NT2/D1 (cell line): Measurements from ENCODE around the gene TACSTD2.
A peak's percentile ranks its signal among the peaks of the same experiment; 100 is the strongest.
"Not testable (repeated sequence)": the region's sequence is repeated elsewhere in the genome, so short reads cannot be mapped to it uniquely, and the experiment has no call there.

ENCODE experiments used
- DNase-seq: peaks from one replicate; pipeline ENCODE4 v3.0.0-alpha.2; 2011; ENCODE audit warnings: low read depth, low spot score
- H3K27me3 ChIP-seq: 2 replicates; pipeline ENCODE4 v1.6.0; 2011; ENCODE audit warnings: mild to moderate bottlenecking; ENCODE audit not compliant: insufficient read length, insufficient read depth
- H3K36me3 ChIP-seq: 2 replicates; pipeline ENCODE4 v1.6.1; 2011; ENCODE audit warnings: mild to moderate bottlenecking, low read length, mixed read lengths; ENCODE audit not compliant: insufficient read depth, insufficient read length
- H3K4me1 ChIP-seq: 2 replicates; pipeline ENCODE4 v1.5.1; 2011; ENCODE audit not compliant: insufficient read depth, insufficient read length
- H3K4me3 ChIP-seq: 2 replicates; pipeline ENCODE4 v1.5.1; 2011; ENCODE audit warnings: low read depth; ENCODE audit not compliant: insufficient read length
- H3K9ac ChIP-seq: 2 replicates; pipeline ENCODE4 v1.6.0; 2011; ENCODE audit warnings: low read depth; ENCODE audit not compliant: insufficient read length
- H3K9me3 ChIP-seq: 2 replicates; pipeline ENCODE4 v1.5.1; 2011; ENCODE audit warnings: mild to moderate bottlenecking, low read length; ENCODE audit not compliant: insufficient read depth
- SUZ12 ChIP-seq: IDR thresholded peaks from 2 replicates; pipeline ENCODE4 v1.6.1; 2011; ENCODE audit not compliant: insufficient read length, insufficient read depth; ENCODE audit errors: extremely low read depth
- YY1 ChIP-seq: IDR thresholded peaks from 2 replicates; pipeline ENCODE4 v1.6.1; 2011; ENCODE audit not compliant: insufficient read length, insufficient read depth
- ZNF274 ChIP-seq: IDR thresholded peaks from 2 replicates; pipeline ENCODE4 v1.6.1; 2011; ENCODE audit warnings: mild to moderate bottlenecking, low read depth, low read length

Gene TACSTD2

DNA sequence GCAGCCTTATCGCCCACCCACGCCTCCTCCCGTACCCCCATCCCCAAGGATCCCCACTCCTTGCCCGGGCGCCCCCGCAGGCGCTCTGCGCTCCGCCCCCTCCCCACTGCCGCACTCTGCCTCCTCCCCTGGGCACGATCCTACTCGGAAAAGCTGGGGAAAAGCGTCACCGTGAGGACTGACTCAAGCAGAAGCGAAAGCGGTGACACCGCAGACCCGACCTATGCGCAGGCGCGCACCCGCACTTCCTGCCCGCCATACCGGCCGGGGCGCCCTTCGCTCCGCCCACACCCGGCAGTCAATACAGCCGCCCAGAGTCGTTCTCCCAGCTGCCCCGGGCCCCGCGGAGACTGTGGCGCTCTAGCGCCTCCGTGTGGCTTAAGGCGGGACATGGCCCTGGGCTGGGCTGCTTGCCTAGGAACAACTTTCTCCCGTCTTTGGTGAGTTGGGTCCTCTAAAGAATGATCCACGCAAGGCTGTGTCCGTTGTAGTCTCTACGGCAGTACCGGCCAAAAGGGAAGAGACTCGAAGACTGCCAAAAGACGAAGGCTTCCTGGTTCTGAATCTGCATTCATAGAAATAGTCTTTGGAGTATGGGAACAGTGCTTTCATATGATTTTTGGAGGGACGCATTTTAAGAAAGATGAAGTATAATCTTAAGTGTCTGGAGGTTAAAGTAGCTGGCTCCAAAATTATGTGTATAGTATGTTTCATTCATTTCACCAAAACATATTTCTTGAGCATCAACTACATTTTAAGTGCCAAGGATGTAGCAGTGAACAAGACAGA, 30.3 kb downstream of the TACSTD2 start, which contains the start of gene OMA1:
Gene OMA1 (minus strand): TSS at position 207 of the 789 bp plus-strand sequence. CDS start 7,432 bp downstream, outside the sequence.
- Histone ChIP-seq H3K36me3 (no peaks in the 10 kb centered on the region), H3K4me3 (peak within 1 kb of the TSS; percentile 73), H3K9me3 (no peaks in the 10 kb centered on the region), H3K4me1 (no peaks in the 10 kb centered on the region), H3K9ac (peak within 1 kb of the TSS; percentile 86), H3K27me3 (no peaks in the 10 kb centered on the region)
- DNase-seq = peak; percentile 99
- no peak for TF ChIP-seq ZNF274
- TF ChIP-seq SUZ12 = no peak
- peak; percentile 56 for TF ChIP-seq YY1

DNA sequence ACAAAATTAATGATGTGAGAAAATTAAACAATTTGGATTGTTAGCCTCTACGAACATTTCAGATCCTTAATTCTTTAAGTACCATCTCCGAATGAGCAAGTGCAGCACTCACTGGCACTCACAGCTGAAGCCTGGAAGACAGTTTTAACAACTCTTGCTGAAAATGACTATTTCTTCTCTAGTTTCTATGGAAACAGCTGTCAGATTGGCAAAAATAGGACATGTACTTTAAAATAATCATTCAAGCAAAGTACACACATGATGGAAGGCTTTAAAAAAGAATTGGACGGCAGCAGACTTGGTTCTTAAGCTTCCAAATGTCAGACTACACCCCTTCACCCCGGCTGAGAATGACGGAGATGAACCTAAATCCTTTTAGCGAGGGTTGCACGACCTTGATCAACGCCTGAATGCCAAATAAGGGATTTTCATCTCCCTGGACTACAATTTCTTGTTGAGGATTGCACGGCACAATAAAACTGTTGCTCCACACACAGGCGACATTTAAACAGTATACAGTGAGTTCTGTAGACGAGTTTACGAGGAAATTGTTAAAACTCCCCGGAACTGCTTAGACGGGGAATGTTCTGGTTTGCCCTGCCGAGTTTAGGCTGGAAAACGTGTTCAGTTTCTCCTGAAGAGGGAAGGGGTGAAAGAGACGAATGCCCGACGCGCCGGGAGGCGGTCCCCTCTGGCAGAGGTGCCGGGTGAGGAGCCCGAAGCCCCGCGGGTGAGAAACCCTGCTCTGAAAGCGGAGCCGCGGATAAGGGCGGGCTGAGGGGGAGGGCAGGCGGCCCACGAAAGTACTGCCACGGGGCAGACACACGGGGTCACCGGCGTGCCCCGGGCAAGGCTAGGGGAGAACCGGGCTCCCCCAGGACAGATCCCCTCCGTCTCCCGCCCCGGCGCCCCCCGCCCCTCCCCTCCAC, 31.2 kb downstream of the TACSTD2 start:
- Histone ChIP-seq H3K4me3 (peak overlapping the region; percentile 73), H3K4me1 (no peaks in the 10 kb centered on the region)
- DNase-seq = peak; percentile 54

GRCh38 chr1:58543260-58543659, 33.8 kb downstream of the TACSTD2 start:
- TF ChIP-seq SUZ12 = no peak
- no peak for TF ChIP-seq ZNF274
- no peak for TF ChIP-seq YY1
- Histone ChIP-seq H3K4me3 (no peak overlapping the region), H3K9me3 (no peaks in the 10 kb centered on the region), H3K27me3 (no peaks in the 10 kb centered on the region), H3K36me3 (no peaks in the 10 kb centered on the region), H3K9ac (no peak overlapping the region), H3K4me1 (no peaks in the 10 kb centered on the region)
- DNase-seq = no peak

More for the DNA sequence above, 31.2 kb downstream of the TACSTD2 start:
- no peaks in the 10 kb centered on the region for H3K9me3 ChIP-seq
- H3K36me3 ChIP-seq = no peaks in the 10 kb centered on the region
- TF ChIP-seq ZNF274 = no peak
- TF ChIP-seq YY1 = no peak
- no peak for TF ChIP-seq SUZ12
- H3K27me3 ChIP-seq = no peaks in the 10 kb centered on the region
- peak overlapping the region; percentile 86 for H3K9ac ChIP-seq

- DNase-seq = no peak
- TF ChIP-seq ZNF274 (no peak), YY1 (no peak), SUZ12 (no peak)
- H3K9ac ChIP-seq = no peak overlapping the region
- no peaks in the 10 kb centered on the region for H3K27me3 ChIP-seq
- H3K4me1 ChIP-seq = no peaks in the 10 kb centered on the region
- no peaks in the 10 kb centered on the region for H3K9me3 ChIP-seq
- H3K36me3 ChIP-seq = peaks cover 4% of the 10 kb centered on the region
- no peak overlapping the region for H3K4me3 ChIP-seq
Measured at GRCh38 chr1:58539553-58539952, 37.5 kb downstream of the TACSTD2 start.

DNA sequence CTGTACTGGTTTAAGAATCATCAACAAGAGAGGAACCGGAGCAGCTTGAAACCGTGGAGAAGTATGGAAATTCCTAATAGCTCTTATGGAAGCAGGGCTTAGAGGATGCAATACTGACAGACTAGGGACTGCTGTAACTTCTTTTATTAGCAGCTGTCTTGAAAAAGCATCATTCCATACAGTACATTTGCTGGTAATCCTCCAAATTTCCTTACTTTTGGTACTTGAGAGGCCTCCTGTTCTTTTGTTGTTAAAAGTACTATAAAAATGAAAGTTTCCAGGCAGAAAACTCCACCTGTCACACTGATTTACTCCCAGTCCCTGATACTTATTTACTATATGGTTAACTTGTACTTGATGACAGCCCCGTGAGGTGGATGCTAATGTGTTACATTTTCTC, 38.2 kb downstream of the TACSTD2 start:
- Histone ChIP-seq H3K9ac (no peak overlapping the region), H3K4me3 (no peak overlapping the region), H3K36me3 (peaks cover 4% of the 10 kb centered on the region), H3K4me1 (no peaks in the 10 kb centered on the region), H3K9me3 (no peaks in the 10 kb centered on the region), H3K27me3 (no peaks in the 10 kb centered on the region)
- DNase-seq = no peak
- TF ChIP-seq ZNF274 (no peak), YY1 (no peak), SUZ12 (no peak)

DNA sequence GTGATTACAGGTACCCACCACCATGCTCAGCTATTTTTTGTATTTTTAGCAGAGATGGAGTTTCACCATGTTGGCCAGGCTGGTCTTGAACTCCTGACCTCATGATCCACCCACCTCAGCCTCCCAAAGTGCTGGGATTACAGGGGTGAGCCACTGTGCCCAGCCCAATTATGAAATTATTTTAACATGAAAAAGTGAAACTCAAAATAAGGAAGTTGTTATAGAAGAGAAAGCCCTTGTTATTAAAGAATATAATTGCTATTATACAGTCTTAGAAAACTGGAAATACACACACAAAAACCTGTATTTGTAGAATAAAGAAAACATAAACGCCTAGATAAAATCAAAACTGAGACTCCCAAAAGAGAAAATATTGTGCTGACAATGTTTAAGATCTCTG, 45.2 kb downstream of the TACSTD2 start:
- not testable (repeated sequence) for H3K4me3 ChIP-seq, H3K27me3 ChIP-seq, H3K9me3 ChIP-seq, H3K4me1 ChIP-seq, H3K36me3 ChIP-seq, DNase-seq, H3K9ac ChIP-seq

GRCh38 chr1:58529284-58529683, 47.8 kb downstream of the TACSTD2 start:
- Histone ChIP-seq H3K9me3 (no peaks in the 10 kb centered on the region), H3K36me3 (peaks cover 5% of the 10 kb centered on the region), H3K4me1 (no peaks in the 10 kb centered on the region), H3K27me3 (no peaks in the 10 kb centered on the region), H3K9ac (no peak overlapping the region), H3K4me3 (no peak overlapping the region)
- TF ChIP-seq YY1 (no peak), ZNF274 (no peak), SUZ12 (no peak)
- DNase-seq = no peak
